GM04504 (cell line): ENCODE measurements around the gene PCDHB6.
"Not testable (repeated sequence)": the region's sequence is repeated elsewhere in the genome, so short reads cannot be mapped to it uniquely, and the experiment has no call there.

Source experiments
- DNase-seq: peaks from one replicate; pipeline ENCODE4 v3.0.0-alpha.2; 2012; ENCODE audit warnings: low read depth

PCDHB6 gene

DNA sequence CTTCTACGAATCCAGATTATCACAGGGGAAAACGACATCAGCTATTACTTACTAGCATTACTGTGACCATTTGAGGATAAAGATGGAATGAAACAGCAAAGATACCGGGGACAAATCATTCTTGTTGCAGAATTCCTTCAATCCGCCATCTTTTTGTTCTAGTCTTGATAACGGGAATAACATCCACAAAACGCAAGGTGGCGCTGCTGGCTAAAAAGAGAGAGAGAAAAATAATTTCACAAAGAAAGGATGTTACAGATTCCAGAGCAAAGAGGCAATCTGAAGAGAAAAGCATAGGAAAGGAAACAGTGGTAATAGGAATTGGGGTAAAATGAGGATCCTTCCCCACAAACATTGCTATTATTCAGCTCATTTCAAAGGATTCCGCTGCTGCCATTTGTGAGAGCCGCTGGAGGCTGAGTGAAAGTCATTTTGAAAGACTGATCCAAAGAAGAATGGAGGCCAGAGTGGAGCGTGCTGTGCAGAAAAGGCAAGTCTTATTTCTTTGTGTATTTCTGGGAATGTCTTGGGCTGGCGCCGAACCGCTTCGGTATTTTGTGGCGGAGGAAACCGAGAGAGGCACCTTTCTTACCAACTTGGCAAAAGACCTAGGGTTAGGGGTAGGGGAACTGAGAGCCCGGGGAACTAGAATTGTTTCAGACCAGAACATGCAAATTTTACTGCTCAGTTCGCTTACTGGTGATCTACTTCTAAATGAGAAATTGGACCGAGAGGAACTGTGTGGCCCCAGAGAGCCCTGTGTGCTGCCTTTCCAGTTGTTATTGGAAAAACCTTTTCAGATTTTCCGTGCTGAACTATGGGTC is 22.7 kb downstream of the PCDHB6 start, which contains the start of gene PCDHB7:
TSS of gene PCDHB7 (plus strand) at position 264 of the 824 bp plus-strand sequence. CDS start at position 456, 192 bp downstream.
- DNase-seq, result no peak

DNA sequence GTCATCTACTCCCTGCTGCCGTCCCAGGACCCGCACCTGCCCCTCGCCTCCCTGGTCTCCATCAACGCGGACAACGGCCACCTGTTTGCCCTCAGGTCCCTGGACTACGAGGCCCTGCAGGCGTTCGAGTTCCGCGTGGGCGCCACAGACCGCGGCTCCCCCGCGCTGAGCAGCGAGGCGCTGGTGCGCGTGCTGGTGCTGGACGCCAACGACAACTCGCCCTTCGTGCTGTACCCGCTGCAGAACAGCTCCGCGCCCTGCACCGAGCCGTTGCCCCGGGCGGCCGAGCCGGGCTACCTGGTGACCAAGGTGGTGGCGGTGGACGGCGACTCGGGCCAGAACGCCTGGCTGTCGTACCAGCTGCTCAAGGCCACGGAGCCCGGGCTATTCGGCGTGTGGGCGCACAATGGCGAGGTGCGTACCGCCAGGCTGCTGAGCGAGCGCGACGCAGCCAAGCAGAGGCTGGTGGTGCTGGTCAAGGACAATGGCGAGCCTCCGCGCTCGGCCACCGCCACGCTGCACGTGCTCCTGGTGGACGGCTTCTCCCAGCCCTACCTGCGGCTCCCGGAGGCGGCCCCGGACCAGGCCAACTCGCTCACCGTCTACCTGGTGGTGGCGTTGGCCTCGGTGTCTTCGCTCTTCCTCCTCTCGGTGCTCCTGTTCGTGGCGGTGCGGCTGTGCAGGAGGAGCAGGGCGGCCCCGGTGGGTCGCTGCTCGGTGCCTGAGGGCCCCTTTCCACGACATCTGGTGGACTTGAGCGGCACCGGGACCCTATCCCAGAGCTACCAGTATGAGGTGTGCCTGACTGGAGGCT is 24.6 kb downstream of the PCDHB6 start:
- DNase-seq, result not testable (repeated sequence)

DNA sequence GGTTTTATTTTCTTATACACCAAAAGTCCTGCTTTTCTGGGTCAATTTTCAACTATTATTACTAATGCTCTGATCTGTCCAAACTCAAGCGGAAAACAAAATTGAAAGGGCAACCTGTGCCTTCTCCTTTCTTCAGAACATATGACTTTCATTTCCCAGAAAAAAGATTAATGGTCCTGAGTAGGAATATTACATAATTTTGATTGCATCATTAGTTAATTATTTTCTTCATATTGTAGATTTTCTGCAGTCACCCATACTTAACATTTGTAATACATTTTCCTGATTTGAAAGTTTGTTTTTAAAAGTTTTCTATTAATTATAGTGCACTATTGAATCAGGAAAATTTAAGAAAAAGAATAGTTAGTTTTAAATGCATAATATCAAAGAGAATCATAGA is 26.1 kb downstream of the PCDHB6 start:
- no peak for DNase-seq

DNA sequence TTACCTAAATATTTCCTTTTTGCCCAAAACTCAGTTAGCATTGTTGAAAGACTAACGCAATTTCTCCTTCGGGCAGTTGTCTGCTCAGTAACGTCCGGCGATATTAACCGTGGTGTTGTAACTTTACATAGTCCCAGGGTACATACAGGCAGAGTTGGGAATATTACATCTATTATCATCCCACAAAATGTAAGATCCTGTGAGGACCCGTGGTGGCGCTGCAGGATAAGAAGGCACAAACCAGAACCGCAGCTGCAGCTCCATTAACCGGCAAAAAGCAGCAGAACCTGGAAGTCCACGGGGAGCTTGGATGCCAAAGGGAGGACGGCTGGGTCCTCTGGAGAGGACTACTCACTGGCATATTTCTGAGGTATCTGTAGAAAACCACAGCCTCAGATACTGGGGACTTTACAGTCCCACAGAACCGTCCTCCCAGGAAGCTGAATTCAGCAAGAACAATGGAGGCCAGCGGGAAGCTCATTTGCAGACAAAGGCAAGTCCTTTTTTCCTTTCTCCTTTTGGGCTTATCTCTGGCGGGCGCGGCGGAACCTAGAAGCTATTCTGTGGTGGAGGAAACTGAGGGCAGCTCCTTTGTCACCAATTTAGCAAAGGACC is 27.8 kb downstream of the PCDHB6 start, which contains the start of gene PCDHB8:
TSS of gene PCDHB8 (plus strand) at position 214 of the 615 bp plus-strand sequence. CDS start at position 459, 245 bp downstream.
- DNase-seq, result not testable (repeated sequence)

DNA sequence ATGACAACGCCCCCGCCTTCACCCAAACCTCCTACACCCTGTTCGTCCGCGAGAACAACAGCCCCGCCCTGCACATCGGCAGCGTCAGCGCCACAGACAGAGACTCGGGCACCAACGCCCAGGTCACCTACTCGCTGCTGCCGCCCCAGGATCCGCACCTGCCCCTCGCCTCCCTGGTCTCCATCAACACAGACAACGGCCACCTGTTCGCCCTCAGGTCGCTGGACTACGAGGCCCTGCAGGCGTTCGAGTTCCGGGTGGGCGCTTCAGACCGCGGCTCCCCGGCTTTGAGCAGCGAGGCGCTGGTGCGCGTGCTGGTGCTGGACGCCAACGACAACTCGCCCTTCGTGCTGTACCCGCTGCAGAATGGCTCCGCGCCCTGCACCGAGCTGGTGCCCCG is 29.5 kb downstream of the PCDHB6 start:
- not testable (repeated sequence) for DNase-seq

DNA sequence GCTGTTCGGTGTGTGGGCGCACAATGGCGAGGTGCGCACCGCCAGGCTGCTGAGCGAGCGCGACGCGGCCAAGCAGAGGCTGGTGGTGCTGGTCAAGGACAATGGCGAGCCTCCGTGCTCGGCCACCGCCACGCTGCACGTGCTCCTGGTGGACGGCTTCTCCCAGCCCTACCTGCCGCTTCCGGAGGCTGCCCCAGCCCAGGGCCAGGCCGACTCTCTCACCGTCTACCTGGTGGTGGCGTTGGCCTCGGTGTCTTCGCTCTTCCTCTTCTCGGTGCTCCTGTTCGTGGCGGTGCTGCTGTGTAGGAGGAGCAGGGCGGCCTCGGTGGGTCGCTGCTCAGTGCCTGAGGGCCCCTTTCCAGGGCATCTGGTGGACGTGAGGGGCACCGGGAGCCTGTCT is 30.0 kb downstream of the PCDHB6 start:
- DNase-seq, result not testable (repeated sequence)

DNA sequence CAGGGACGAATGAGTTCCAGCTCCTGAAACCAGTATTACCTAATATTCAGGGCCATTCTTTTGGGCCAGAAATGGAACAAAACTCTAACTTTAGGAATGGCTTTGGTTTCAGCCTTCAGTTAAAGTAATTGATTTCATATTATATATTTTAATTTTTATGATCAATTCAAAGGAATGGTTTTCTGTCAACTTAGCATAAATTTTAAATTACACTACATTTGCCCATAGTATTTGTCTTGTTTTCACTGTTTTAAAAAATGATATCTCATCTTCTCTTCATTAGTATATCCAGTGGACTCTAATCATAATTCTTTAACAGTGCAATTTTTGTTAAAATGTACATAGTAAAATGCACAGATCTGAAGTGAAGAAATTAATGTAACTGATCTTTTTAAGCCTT is 30.5 kb downstream of the PCDHB6 start:
- no peak for DNase-seq

DNA sequence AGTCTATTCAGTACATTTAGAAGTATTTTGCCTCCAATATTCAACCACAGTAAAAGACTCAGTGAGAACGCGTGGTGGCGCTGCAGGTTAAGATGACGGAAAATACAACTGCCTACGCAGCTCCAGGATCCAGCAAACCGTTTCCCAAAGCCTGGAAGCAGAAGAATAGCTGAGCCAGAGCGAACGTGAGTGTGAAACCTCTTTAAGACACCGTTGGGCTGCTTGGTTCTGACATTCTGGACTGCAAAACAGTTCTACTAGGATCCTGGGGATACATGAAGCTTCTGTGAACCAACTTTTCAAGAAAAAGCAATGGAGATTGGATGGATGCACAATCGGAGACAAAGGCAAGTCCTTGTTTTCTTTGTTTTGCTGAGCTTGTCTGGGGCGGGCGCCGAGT is 32.4 kb downstream of the PCDHB6 start, which contains the start of gene PCDHB16:
TSS of gene PCDHB16 (plus strand) at position 140 of the 400 bp plus-strand sequence. CDS start at position 313, 173 bp downstream.
- peak; percentile 10 for DNase-seq

DNA sequence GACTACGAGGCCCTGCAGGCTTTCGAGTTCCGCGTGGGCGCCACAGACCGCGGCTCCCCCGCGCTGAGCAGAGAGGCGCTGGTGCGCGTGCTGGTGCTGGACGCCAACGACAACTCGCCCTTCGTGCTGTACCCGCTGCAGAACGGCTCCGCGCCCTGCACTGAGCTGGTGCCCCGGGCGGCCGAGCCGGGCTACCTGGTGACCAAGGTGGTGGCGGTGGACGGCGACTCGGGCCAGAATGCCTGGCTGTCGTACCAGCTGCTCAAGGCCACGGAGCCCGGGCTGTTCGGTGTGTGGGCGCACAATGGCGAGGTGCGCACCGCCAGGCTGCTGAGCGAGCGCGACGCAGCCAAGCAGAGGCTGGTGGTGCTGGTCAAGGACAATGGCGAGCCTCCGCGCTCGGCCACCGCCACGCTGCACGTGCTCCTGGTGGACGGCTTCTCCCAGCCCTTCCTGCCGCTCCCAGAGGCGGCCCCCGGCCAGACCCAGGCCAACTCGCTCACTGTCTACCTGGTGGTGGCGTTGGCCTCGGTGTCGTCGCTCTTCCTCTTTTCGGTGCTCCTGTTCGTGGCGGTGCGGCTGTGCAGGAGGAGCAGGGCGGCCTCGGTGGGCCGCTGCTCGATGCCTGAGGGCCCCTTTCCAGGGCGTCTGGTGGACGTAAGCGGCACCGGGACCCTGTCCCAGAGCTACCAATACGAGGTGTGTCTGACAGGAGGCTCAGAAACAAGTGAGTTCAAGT is 34.4 kb downstream of the PCDHB6 start:
- not testable (repeated sequence) for DNase-seq

DNA sequence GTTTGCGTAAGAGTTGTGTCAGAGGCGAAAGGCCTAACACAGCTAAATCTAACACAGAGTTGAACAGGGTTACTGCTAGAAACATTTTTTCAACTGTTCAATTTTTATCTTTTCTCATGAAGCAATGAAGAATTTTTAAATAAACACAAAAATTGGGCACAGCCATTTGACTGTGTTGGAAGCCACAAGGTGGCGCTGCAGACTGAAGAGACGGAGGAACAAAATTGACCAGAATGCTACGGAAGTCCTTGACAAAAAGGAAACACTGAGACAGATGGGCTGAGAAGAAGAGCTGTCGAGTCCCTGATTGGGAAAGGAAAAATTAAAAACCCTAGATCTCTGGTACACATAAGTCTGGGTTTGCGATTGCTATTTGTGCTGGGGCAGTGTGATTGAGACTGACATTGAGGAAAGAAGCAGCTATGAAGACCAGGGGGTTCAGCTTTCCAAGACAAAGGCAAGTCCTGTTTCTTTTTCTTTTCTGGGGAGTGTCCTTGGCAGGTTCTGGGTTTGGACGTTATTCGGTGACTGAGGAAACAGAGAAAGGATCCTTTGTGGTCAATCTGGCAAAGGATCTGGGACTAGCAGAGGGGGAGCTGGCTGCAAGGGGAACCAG is 37.1 kb downstream of the PCDHB6 start, which contains the start of gene PCDHB9:
TSS of gene PCDHB9 (plus strand) at position 265 of the 616 bp plus-strand sequence. CDS start at position 423, 158 bp downstream.
- DNase-seq, result no peak

DNA sequence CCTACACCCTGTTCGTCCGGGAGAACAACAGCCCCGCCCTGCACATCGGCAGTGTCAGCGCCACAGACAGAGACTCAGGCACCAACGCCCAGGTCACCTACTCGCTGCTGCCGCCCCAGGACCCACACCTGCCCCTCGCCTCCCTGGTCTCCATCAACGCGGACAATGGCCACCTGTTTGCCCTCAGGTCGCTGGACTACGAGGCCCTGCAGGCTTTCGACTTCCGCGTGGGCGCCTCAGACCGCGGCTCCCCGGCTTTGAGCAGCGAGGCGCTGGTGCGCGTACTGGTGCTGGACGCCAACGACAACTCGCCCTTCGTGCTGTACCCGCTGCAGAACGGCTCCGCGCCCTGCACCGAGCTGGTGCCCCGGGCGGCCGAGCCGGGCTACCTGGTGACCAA is 38.8 kb downstream of the PCDHB6 start:
- not testable (repeated sequence) for DNase-seq

DNA sequence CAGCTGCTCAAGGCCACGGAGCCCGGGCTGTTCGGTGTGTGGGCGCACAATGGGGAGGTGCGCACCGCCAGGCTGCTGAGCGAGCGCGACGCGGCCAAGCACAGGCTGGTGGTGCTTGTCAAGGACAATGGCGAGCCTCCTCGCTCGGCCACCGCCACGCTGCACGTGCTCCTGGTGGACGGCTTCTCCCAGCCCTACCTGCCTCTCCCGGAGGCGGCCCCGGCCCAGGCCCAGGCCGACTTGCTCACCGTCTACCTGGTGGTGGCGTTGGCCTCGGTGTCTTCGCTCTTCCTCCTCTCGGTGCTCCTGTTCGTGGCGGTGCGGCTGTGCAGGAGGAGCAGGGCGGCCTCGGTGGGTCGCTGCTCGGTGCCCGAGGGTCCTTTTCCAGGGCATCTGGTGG is 39.3 kb downstream of the PCDHB6 start:
- not testable (repeated sequence) for DNase-seq

DNA sequence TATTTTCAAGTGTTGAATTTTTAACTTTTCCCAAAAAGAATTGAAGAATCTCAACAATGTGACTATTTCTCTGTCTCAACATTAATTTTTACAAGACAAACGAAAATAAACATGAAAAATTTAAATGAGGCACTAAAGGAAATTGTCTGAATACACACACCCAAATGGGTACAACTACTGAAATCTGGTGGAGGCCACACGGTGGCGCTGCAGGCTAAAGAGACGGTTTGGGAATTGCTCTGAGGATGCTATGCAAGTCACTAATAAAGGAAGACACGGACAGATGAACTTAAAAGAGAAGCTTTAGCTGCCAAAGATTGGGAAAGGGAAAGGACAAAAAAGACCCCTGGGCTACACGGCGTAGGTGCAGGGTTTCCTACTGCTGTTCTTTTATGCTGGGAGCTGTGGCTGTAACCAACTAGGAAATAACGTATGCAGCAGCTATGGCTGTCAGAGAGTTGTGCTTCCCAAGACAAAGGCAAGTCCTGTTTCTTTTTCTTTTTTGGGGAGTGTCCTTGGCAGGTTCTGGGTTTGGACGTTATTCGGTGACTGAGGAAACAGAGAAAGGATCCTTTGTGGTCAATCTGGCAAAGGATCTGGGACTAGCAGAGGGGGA is 42.4 kb downstream of the PCDHB6 start, which contains the start of gene PCDHB10:
TSS of gene PCDHB10 (plus strand) at position 244 of the 616 bp plus-strand sequence. CDS start at position 444, 200 bp downstream.
- DNase-seq, result no peak

DNA sequence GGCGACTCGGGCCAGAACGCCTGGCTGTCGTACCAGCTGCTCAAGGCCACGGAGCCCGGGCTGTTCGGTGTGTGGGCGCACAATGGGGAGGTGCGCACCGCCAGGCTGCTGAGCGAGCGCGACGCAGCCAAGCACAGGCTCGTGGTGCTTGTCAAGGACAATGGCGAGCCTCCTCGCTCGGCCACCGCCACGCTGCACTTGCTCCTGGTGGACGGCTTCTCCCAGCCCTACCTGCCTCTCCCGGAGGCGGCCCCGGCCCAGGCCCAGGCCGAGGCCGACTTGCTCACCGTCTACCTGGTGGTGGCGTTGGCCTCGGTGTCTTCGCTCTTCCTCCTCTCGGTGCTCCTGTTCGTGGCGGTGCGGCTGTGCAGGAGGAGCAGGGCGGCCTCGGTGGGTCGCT is 44.5 kb downstream of the PCDHB6 start:
- not testable (repeated sequence) for DNase-seq

DNA sequence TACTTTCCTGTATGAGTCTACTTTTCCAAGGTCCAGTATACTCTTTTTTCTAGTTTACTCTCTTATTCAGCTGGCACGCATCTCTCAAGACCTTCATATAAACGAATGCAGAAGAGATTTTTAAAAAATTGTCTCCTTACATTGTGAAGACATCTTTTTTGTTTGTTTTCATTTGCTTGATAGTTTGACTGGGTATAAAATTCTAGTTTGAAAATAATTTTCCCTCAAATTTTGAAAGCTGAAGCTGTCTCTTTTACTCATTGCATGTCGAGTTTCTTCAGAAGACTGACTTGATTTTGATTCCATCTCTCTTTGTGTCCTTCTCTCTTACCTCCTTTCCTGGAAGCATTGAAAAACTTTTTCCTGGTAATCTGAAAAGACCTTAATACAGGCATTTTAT is 46.5 kb downstream of the PCDHB6 start:
- no peak for DNase-seq

DNA sequence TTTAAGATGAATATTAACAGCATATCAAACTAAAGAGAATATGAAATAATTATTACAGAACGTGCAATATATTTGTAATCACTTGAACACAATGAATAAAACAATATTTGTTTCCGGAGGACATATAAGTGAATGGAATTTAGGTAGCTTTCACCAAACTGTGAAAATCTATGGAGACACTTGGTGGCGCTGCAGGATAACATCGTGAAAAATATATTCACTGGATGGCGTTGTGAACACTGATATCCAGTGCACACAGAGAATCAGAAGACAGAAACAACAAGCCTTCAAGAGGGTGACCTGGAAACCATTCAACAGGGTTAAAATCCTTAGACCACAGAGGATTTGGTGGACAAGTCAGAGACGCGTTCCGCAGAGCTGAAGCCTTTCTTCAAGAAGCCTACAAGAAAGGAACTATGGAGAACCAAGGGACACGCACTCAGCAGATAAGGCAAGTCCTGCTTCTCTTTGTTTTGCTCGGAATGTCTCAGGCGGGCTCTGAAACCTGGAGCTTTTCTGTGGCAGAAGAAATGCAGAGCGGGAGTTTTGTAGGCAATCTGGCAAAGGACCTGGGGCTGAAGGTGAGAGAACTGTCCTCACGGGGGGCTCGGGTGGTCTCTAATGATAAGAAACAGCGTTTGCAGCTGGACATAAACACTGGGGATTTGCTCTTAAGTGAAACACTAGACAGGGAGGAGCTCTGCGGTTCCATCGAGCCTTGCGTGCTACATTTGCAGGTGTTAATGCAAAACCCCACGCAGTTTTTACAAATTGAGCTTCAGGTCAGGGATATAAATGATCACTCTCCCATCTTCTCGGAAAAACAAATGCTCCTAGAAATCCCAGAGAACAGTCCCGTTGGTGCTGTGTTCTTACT is 49.7 kb downstream of the PCDHB6 start, which contains the start of gene PCDHB11:
TSS of gene PCDHB11 (plus strand) at position 269 of the 877 bp plus-strand sequence. CDS start at position 417, 148 bp downstream.
- no peak for DNase-seq

DNA sequence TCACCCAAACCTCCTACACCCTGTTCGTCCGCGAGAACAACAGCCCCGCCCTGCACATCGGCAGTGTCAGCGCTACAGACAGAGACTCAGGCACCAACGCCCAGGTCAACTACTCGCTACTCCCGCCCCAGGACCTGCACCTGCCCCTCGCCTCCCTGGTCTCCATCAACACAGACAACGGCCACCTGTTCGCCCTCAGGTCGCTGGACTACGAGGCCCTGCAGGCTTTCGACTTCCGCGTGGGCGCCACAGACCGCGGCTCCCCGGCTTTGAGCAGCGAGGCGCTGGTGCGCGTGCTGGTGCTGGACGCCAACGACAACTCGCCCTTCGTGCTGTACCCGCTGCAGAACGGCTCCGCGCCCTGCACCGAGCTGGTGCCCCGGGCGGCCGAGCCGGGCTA is 51.3 kb downstream of the PCDHB6 start:
- DNase-seq, result not testable (repeated sequence)

DNA sequence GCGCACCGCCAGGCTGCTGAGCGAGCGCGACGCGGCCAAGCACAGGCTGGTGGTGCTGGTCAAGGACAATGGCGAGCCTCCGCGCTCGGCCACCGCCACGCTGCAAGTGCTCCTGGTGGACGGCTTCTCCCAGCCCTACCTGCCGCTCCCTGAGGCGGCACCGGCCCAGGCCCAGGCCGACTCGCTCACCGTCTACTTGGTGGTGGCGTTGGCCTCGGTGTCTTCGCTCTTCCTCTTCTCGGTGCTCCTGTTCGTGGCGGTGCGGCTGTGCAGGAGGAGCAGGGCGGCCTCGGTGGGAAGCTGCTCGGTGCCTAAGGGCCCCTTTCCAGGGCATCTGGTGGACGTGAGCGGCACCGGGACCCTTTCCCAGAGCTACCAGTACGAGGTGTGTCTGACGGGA is 51.8 kb downstream of the PCDHB6 start:
- DNase-seq, result not testable (repeated sequence)
